Skeletal muscle cell (primary cell): ENCODE data around the gene SLFN14.
"Not testable (repeated sequence)": the region's sequence is repeated elsewhere in the genome, so short reads cannot be mapped to it uniquely, and the experiment has no call there.

Experiments used
- DNase-seq: peaks from one replicate; pipeline ENCODE4 v3.0.0-alpha.2; 2010; ENCODE audit warnings: low read depth
- H3K4me3 ChIP-seq: 2 replicates; pipeline ENCODE4 v1.5.1; 2011; ENCODE audit warnings: low read depth, mild to moderate bottlenecking, control low read depth, low read length, moderate library complexity

Gene SLFN14

DNA sequence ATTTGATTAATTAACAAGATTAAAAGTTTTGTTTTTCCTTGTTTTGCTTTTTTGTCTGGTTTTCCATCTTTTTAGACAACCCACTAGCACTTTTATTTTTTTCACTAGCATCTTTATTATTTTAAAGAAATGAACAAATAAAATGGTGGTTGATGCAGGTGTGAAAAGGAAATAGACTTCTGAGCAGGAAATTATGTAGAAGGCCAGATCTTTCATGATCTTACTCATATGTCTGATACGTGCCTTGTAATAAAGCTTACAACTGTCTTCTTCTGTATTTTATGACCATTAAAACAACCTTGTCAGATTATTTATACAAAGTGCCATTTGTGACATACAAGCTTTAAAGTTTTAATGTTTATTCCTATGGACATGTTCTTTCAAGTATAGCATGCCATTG lies 29.5 kb downstream of the SLFN14 start:
- H3K4me3 ChIP-seq, result no peak overlapping the region
- DNase-seq, result no peak

DNA sequence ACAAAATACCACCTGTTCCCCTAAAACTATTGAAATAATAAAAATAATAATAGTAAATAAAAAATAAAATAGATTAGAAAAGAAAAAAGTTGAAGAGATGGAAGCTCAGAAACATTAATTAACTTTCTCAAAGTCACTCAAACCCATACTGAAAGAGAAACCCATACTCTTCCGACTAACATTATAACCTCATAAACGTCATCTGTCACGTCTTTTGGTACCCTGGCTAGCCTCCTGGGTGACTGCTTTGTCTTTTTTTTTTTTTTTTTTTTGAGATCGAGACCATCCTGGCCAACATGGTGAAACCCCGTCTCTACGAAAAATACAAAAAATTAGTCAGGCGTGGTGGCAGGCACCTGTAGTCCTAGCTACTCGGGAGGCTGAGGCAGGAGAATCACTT lies 30.8 kb downstream of the SLFN14 start:
- DNase-seq, result no peak

GRCh38 chr17:35529326-35529725 lies 31.3 kb downstream of the SLFN14 start:
- not testable (repeated sequence) for DNase-seq, H3K4me3 ChIP-seq

More for the DNA sequence above, 30.8 kb downstream of the SLFN14 start:
- no peak overlapping the region for H3K4me3 ChIP-seq

DNA sequence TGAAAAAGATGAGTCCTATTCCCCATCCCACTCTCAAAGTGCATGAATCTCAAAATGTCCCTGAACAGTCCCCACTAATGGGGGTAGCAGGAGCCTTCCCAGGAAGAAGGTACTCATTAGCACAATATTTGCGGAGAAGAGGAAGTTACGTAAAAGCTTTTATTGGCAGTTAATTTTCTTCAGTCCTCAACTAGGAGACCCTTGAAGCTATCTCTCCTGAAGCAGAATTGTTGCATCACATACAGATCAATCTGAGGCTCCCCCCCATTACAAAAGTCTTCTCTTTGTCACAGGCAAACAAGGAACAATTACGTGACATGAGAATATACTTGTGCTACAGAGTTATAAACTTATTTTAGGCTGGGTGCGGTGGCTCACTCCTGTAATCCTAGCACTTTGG lies 37.3 kb downstream of the SLFN14 start:
- no peak for DNase-seq
- H3K4me3 ChIP-seq, result no peak overlapping the region

DNA sequence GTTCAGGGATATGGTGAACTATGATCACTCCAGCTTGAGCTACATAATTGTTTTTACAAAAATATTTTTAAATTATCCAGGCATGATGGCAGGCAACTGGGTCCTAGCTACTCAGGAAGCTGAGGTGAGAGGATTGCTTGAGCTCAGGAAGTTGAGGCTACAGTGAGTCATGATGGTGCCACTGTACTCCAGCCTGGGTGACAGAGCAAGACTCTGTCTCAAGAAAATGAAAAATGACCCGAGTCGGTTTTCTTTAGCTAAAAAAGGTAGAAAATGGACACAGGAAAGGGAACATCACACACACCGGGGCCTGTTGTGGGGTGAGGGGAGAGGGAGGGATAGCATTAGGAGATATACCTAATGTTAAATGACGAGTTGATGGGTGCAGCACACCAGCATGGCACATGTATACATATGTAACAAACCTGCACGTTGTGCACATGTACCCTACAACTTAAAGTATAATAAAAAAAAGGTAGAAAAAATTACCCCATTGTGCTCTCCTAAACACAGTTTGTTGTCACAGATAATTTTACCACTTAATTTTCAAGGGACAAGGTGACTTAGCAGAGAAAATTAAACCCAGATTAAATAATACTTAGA lies 38.9 kb downstream of the SLFN14 start:
- not testable (repeated sequence) for H3K4me3 ChIP-seq, DNase-seq

- no peak for DNase-seq
- no peak overlapping the region for H3K4me3 ChIP-seq
Measured at GRCh38 chr17:35521150-35521549, 39.5 kb downstream of the SLFN14 start.

DNA sequence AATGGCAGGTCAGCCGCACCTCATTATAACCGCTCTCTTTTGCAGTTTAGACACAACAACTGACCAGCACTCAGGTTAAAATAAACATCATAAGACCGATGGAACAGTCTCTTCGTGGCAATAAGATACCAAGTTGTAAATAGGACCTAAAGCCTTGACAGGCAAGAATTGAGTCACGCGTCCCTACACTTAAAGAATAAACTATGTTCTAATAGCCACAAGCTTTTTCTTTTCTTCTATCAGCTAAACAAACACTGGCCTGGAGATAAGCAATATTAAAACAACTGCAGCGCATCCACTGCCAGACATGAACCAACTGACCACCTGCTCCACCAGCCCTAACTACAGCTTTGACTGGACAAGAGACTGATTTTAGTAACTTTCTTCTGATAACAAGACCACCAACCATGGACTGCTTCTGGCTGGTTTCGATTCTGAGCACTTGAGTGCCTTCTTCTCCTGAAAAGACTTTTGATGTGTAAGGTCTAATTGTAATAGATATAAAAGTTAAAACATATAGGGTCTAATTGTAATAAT lies 40.6 kb downstream of the SLFN14 start:
- H3K4me3 ChIP-seq, result no peak overlapping the region
- no peak for DNase-seq

DNA sequence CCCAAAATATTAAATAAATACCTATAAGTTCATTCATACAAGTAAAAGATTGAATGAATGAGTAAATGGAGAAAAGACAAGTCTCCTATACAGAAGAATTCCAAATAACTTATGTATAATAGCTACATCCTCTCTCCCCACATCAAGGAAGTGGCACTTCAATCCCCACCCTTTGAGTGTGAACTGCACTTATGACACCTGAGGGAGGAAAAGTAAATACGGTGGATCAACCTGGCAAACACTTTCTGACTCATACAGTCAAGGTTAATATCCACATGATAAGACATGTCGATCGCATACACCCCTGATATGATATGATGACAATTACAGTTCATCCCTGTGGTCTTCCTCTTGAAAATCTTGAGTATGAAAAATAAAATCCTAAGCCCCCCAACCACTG lies 41.2 kb downstream of the SLFN14 start:
- no peak for DNase-seq
- no peak overlapping the region for H3K4me3 ChIP-seq

DNA sequence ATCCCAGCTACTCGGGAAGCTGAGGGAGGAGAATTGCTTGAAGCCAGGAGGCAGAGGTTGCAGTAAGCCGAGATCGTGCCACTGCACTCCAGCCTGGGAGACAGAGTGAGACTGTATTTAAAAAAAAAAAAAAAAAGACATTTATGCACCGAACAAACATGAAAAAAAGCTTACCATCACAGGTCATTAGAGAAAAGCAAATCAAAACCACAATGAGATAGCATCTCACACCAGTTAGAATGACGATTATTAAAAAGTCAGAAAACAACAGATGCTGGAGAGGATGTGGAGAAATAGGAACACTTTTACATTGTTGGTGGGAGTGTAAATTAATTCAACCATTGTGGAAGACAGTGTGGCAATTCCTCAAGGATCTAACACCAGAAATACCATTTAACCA lies 42.2 kb downstream of the SLFN14 start:
- not testable (repeated sequence) for DNase-seq, H3K4me3 ChIP-seq

GRCh38 chr17:35515027-35515426 lies 45.6 kb downstream of the SLFN14 start:
- no peak overlapping the region for H3K4me3 ChIP-seq
- DNase-seq, result no peak

DNA sequence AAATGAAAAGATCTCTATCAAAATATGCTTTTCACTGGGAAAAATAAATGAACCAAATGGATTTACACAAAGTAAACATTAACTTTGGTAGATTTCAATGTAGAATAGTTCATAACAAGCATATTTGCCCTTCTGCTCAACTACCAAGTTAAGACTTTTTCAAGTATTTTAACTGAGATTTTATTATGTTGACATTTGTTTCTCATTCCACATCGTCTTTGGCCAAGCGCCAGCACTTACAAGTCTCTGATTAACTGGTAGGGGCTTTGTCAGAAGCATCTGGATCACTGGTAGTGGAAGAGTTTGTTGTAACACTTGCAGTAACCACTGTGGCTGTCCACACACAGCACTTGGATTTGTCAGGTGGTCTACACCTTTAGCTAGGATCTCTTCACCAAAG lies 46.1 kb downstream of the SLFN14 start:
- no peak overlapping the region for H3K4me3 ChIP-seq
- no peak for DNase-seq
